ENCODE data around the gene CLCNKA.

GRCh38 chr1:15994081-15994480, 27.8 kb upstream of the CLCNKA start:
- no peak for TF ChIP-seq CTCF (IDR thresholded peaks at IDR 0.05; ENCODE audit: low read length)
- TF ChIP-seq EZH2 (IDR thresholded peaks at IDR 0.05; ENCODE audit: borderline replicate concordance, low read length) = no peak

Data from OCI-LY1 (cell line).